DOHH2 (cell line): ENCODE measurements around the gene TUBE1.

ENCODE experiments used
- H3F3A ChIP-seq: fragments of 200-600 bp; sonication (generic), shearing (Covaris generic); 2 replicates; pipeline ENCODE4 v1.6.0; 2016; ENCODE audit warnings: antibody characterized with exemption, mild to moderate bottlenecking; ENCODE audit not compliant: control insufficient read depth, insufficient read depth
- H3K27ac ChIP-seq: fragments of 200-600 bp; sonication (generic); 2 replicates; pipeline ENCODE4 v1.5.1; 2014; ENCODE audit warnings: low read depth, mild to moderate bottlenecking, low read length, moderate library complexity
- H3K27me3 ChIP-seq: fragments of 200-600 bp; sonication (generic); 2 replicates; pipeline ENCODE4 v1.6.1; 2014; ENCODE audit warnings: mild to moderate bottlenecking, low read length, mixed read lengths; ENCODE audit not compliant: control insufficient read depth
- H3K36me3 ChIP-seq: fragments of 200-600 bp; sonication (generic); 2 replicates; pipeline ENCODE4 v1.6.1; 2014; ENCODE audit warnings: mild to moderate bottlenecking, low read length, moderate library complexity, mixed read lengths; ENCODE audit not compliant: control insufficient read depth
- H3K4me1 ChIP-seq: fragments of 200-600 bp; sonication (generic); 2 replicates; pipeline ENCODE4 v1.6.1; 2014; ENCODE audit warnings: mild to moderate bottlenecking, low read length, mixed read lengths; ENCODE audit not compliant: control insufficient read depth
- H3K4me2 ChIP-seq: fragments of 200-600 bp; sonication (generic); 2 replicates; pipeline ENCODE4 v1.6.0; 2014; ENCODE audit warnings: mild to moderate bottlenecking, low read length, moderate library complexity
- H3K4me3 ChIP-seq: fragments of 200-600 bp; sonication (generic); 2 replicates; pipeline ENCODE4 v1.5.1; 2014; ENCODE audit warnings: mild to moderate bottlenecking, low read length, mixed read lengths
- H3K79me2 ChIP-seq: fragments of 200-600 bp; sonication (generic); 2 replicates; pipeline ENCODE4 v1.6.1; 2014; ENCODE audit warnings: mild to moderate bottlenecking, low read length, mixed read lengths; ENCODE audit not compliant: control insufficient read depth
- H3K9me2 ChIP-seq: fragments of 200-600 bp; sonication (generic); replicated peaks from 2 replicates; pipeline ENCODE4 v1.6.1; 2014; ENCODE audit warnings: mild to moderate bottlenecking, low read length, mixed read lengths; ENCODE audit not compliant: control insufficient read depth
- H3K9me3 ChIP-seq: fragments of 200-600 bp; sonication (generic); 2 replicates; pipeline ENCODE4 v1.6.1; 2014; ENCODE audit warnings: antibody characterized with exemption, low read length, mixed read lengths; ENCODE audit not compliant: control insufficient read depth, insufficient read depth
- H4K20me1 ChIP-seq: fragments of 200-600 bp; sonication (generic); 2 replicates; pipeline ENCODE4 v1.6.0; 2014; ENCODE audit warnings: low read depth, mild to moderate bottlenecking, antibody characterized with exemption, low read length, moderate library complexity; ENCODE audit not compliant: control insufficient read depth, insufficient read depth
- EZH2phosphoT487 ChIP-seq: fragments of 200-600 bp; sonication (generic); IDR thresholded peaks from 2 replicates; pipeline ENCODE4 v1.6.1; 2017; ENCODE audit warnings: borderline replicate concordance, mild to moderate bottlenecking, antibody characterized with exemption, low read length, moderate library complexity, mixed read lengths
- TF ChIP-seq, protein P1 (sequence below): fragments of 200-600 bp; sonication (generic); IDR thresholded peaks from one replicate; pipeline ENCODE4 v1.5.1; 2014; ENCODE audit warnings: antibody characterized with exemption, mild to moderate bottlenecking, low read depth, low read length; ENCODE audit not compliant: poor library complexity, severe bottlenecking

The TUBE1 gene

DNA sequence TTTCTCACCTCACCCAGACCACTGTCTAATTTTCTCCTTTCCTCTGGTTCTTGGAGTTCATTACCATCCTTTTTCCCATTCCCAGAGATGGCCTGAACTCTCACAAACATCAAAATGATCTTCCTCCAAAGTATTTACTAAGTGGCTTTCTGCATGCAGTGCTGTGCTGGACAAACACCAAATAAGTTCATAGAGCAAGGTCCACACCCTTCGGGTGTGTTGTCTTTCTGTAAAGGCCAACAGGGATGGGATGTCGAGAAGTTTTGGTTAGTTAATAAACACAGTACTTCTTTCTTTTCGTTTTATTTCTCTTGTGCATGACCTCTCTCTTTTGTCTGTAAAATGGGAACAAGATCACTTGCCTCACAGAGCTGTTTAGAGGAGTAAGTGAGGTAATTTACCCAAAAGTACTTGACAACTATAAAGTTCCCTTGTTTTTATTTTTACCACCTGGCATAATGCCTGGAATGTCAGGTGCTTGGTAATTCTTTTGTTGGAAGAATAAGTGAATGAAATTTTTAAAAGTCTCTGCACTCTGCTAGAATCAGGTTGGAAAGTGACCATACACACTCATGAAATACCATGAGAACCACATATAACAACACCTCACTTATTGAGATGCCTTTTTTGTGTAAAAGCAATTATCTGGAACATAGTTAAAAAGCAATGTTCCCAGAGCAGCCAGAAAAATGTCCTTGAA, 56.2 kb downstream of the TUBE1 start:
- Histone ChIP-seq H3K4me2 (no peak overlapping the region), H3K27ac (no peak overlapping the region), H3K9me3 (no peaks in the 10 kb centered on the region), H3K9me2 (no peaks in the 10 kb centered on the region), H3K4me1 (peaks cover 9% of the 10 kb centered on the region), H3K4me3 (no peak overlapping the region), H3K36me3 (no peaks in the 10 kb centered on the region), H3K27me3 (peaks cover 5% of the 10 kb centered on the region; the same call in 1 of the 2 replicates), H4K20me1 (no peaks in the 10 kb centered on the region), H3F3A (no peaks in the 10 kb centered on the region), H3K79me2 (no peaks in the 10 kb centered on the region)
- TF ChIP-seq, protein P1, sequence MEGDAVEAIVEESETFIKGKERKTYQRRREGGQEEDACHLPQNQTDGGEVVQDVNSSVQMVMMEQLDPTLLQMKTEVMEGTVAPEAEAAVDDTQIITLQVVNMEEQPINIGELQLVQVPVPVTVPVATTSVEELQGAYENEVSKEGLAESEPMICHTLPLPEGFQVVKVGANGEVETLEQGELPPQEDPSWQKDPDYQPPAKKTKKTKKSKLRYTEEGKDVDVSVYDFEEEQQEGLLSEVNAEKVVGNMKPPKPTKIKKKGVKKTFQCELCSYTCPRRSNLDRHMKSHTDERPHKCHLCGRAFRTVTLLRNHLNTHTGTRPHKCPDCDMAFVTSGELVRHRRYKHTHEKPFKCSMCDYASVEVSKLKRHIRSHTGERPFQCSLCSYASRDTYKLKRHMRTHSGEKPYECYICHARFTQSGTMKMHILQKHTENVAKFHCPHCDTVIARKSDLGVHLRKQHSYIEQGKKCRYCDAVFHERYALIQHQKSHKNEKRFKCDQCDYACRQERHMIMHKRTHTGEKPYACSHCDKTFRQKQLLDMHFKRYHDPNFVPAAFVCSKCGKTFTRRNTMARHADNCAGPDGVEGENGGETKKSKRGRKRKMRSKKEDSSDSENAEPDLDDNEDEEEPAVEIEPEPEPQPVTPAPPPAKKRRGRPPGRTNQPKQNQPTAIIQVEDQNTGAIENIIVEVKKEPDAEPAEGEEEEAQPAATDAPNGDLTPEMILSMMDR, result no peak
- no peak for TF ChIP-seq EZH2phosphoT487

DNA sequence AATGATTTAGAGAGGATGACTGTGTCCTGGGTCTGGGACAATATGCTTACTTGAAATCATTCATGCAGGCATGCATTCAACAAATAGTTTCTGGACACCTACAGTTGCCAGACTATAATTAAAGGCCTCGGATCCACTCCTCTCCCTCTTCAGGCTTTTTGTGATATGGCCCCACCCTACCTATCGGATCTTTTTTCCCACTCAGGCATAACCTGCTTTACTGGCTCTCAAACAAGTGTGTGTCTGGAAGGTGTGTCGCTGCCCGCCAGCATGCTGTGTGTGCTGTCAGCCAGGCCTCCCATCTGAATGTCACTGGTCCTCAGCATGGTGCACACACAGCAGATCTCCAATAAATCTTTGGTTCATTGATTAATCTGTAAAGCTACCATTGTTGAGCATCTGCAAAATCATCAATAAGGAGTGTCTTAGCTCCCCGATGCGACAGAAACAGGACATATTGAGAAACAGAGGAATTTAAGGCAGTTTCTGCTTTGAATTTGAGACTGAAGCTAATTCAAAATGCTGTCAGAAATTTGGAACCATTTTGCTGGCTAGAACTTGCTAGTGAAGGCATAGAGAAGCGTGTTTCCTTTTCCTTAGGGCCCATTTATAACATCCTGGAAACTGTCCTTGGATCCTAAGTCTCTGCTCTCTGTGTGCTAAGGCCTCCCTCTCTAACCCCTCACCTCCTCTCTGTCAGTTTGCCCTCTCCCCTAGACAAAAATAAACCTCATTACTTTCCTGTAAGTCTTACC, 56.9 kb downstream of the TUBE1 start:
- Histone ChIP-seq H3K27ac (no peak overlapping the region), H3K4me1 (peaks cover 9% of the 10 kb centered on the region), H3K9me3 (no peaks in the 10 kb centered on the region), H3K36me3 (no peaks in the 10 kb centered on the region), H3K27me3 (peaks cover 5% of the 10 kb centered on the region; the same call in 1 of the 2 replicates), H3K9me2 (no peaks in the 10 kb centered on the region), H3K4me2 (no peak overlapping the region), H4K20me1 (no peaks in the 10 kb centered on the region), H3F3A (no peaks in the 10 kb centered on the region), H3K79me2 (no peaks in the 10 kb centered on the region), H3K4me3 (no peak overlapping the region)
- TF ChIP-seq EZH2phosphoT487, result no peak
- TF ChIP-seq, protein P1, result no peak

DNA sequence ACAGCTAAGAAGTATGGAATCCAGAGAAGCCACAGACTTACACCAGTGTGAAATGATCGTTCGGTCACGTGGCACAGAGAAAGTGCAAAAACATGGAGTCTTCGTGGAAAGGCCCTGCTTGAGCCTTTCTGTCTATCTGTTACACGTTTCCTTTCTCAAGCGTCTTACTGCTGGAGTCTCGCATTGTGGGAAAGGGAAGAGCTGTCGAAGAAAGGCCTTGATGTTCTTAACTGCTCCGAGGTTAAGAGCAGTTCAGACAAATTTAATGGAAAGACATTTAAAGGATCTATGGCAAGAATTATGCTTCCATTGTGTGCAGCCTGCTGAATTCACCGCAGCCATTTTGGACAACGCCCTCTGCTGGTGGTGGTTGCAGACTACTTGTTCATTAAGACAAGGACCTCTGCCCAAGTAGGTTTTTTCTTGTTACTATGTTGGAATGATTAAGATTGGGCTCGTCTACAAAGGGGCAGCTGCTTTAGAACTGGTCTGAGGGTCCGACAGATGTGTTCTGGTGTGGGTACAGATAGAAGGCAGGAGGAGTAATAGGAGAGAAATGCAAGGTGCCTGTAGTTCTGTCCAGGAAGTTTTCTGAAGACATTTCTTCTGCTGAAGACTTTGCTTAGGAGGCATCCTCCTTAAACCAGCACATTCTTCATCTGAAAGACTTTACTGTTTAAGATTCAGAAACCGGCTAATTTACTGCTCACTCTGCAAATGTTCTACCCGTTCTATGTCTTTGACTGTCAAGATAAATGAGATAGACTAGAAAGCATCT, 58.0 kb downstream of the TUBE1 start:
- H3K9me3 ChIP-seq, result no peaks in the 10 kb centered on the region
- no peak for TF ChIP-seq EZH2phosphoT487
- TF ChIP-seq, protein P1, result peak; percentile 93
- H3F3A ChIP-seq, result no peaks in the 10 kb centered on the region
- H3K27ac ChIP-seq, result no peak overlapping the region
- peaks cover 5% of the 10 kb centered on the region; the same call in 1 of the 2 replicates for H3K27me3 ChIP-seq
- no peaks in the 10 kb centered on the region for H3K9me2 ChIP-seq
- H3K4me3 ChIP-seq, result no peak overlapping the region
- H3K4me1 ChIP-seq, result peaks cover 9% of the 10 kb centered on the region
- no peaks in the 10 kb centered on the region for H4K20me1 ChIP-seq
- H3K4me2 ChIP-seq, result no peak overlapping the region
- H3K79me2 ChIP-seq, result no peaks in the 10 kb centered on the region
- no peaks in the 10 kb centered on the region for H3K36me3 ChIP-seq
